B cell (primary cell): ENCODE measurements around the gene STARD4.

Source experiments
- CTCF ChIP-seq: fragments of 200-600 bp; IDR thresholded peaks from one replicate; pipeline ENCODE4 v1.8.0; 2022; ENCODE audit warnings: antibody characterized with exemption, mild to moderate bottlenecking
- EZH2 ChIP-seq: IDR thresholded peaks from 2 replicates; pipeline ENCODE4 v1.6.1; 2012; ENCODE audit warnings: borderline replicate concordance, low read depth, mild to moderate bottlenecking, moderate library complexity, low read length; ENCODE audit not compliant: insufficient read depth, poor library complexity, severe bottlenecking

- TF ChIP-seq CTCF = no peak
- no peak for TF ChIP-seq EZH2
These were observed 41.5 kb upstream of the STARD4 start for GRCh38 chr5:111553868-111554267.
